Tibial nerve (tissue), 4 donors: ENCODE measurements around the gene ADAMTS2. TPM values are rescaled to one million over a fixed set of nuclear protein-coding genes. Genes with fewer than 3 reads are reported as not detected.

Experiments
- DNase-seq, 2 donors: peaks; one replicate each; pipeline ENCODE4 v3.0.0-alpha.2; 2019; ENCODE audit warnings: low spot score in 2 of 2
- H3K27ac ChIP-seq, 4 donors: fragments of 200-600 bp; sonication (generic) in 3 of 4; one replicate each; pipeline ENCODE4 v1.5.1; 2017 to 2019; ENCODE audit warnings: mild to moderate bottlenecking in 1 of 4
- H3K27me3 ChIP-seq, 2 donors: fragments of 200-600 bp; sonication (generic) in 1 of 2; one replicate each; pipeline versions ENCODE4 v1.5.1 to v1.6.0; 2017 to 2019
- H3K36me3 ChIP-seq, 3 donors: fragments of 200-600 bp; sonication (generic); one replicate each; pipeline ENCODE4 v1.5.1; 2018 to 2019
- H3K4me1 ChIP-seq, 4 donors: fragments of 200-600 bp; sonication (generic) in 3 of 4; one replicate each; pipeline ENCODE4 v1.5.1; 2017 to 2019
- H3K4me3 ChIP-seq, 4 donors: fragments of 200-600 bp; sonication (generic) in 3 of 4; one replicate each; pipeline ENCODE4 v1.5.1; 2017 to 2019; ENCODE audit warnings: mild to moderate bottlenecking in 1 of 4, moderate library complexity in 1 of 4
- H3K9me3 ChIP-seq, 4 donors: fragments of 200-600 bp; sonication (generic) in 3 of 4; one replicate each; pipeline ENCODE4 v1.5.1; 2017 to 2019
- EP300 ChIP-seq, 2 donors: sonication (generic); formaldehyde crosslinking; IDR thresholded peaks; one replicate each; pipeline ENCODE4 v1.6.1; 2017; ENCODE audit warnings: antibody characterized with exemption in 2 of 2, mild to moderate bottlenecking in 1 of 2
- POLR2A ChIP-seq, 2 donors: fragments of 450-650 bp; IDR thresholded peaks; one replicate each; pipeline ENCODE4 v1.6.1; 2017; ENCODE audit warnings: antibody characterized with exemption in 2 of 2, mild to moderate bottlenecking in 2 of 2, moderate library complexity in 2 of 2
- WGBS, 2 donors: methylation state at CpG; one replicate each; pipeline ENCODE4 v1.1.5; 2018; 5-methylcytosine and 5-hydroxymethylcytosine counted together
- total RNA-seq, 4 donors: library from RNA; depleted of rRNA; stranded (reverse); fragments of >200 nt; gene quantifications; one replicate each; pipeline ENCODE4 v1.1.0, GENCODE V29; 2016
- TF ChIP-seq, protein P1 (sequence below), 5 experiments: fragments of 200-600 bp in 3 of 5; fragments of 450-650 bp in 2 of 5; sonication (generic) in 3 of 5; IDR thresholded peaks; one replicate each; pipeline ENCODE4 v1.5.1; 2016 to 2019; ENCODE audit warnings: antibody characterized with exemption in 5 of 5, mild to moderate bottlenecking in 3 of 5, moderate library complexity in 2 of 5

The ADAMTS2 gene
- total RNA-seq, 4 donors from 2014 or later = 23.2 to 58.8 (median 47.2) TPM

DNA sequence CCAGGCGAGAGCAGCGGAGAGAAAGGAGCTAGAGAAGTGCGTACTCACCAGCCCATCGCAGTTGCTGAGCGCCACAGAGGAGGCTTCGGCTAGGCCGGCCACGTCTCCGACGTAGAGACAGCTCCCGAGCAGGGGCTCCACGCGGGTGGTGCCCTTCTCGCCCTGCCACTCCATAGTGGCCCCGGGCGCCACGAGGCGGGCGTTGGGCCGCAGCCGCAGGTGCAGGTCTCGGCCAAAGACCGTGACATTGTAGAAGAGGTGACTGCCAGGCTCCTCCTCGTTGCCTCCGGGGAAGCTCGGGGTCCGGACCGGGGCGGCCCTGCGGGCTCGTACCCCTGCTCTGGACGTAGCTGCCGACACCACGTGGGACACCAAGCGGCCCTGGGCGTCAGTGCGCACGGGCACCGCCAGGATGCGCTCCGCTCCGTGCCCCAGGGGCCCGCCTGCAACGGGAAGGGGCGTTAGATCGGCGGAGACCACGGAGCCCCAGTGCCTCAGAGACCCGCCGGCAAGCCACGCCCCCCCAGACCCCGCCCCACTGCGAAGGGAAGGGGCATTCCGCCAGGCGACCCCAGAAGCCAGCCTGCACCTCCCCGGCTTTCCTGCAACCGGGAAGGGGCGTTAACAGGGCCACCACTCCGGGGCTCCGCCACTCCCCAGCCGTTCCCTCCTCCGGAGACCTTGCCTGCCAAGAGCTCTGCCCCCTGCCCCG, 1.4 kb downstream of the ADAMTS2 start:
- Histone ChIP-seq H3K27ac (peak overlapping the region in 3 of 4 donors; percentile 59 to 77 (median 63)), H3K4me3 (peak overlapping the region; percentile 44 to 78 (median 60)), H3K36me3 (no peaks in the 10 kb centered on the region), H3K9me3 (no peaks in the 10 kb centered on the region), H3K4me1 (peaks cover 0 to 35% (median 14%) of the 10 kb centered on the region in 4 donors), H3K27me3 (peaks cover 0 to 8% of the 10 kb centered on the region in 2 donors)
- no peak for DNase-seq
- TF ChIP-seq EP300 (IDR thresholded peaks at IDR 0.05) = no peak
- TF ChIP-seq, protein P1, sequence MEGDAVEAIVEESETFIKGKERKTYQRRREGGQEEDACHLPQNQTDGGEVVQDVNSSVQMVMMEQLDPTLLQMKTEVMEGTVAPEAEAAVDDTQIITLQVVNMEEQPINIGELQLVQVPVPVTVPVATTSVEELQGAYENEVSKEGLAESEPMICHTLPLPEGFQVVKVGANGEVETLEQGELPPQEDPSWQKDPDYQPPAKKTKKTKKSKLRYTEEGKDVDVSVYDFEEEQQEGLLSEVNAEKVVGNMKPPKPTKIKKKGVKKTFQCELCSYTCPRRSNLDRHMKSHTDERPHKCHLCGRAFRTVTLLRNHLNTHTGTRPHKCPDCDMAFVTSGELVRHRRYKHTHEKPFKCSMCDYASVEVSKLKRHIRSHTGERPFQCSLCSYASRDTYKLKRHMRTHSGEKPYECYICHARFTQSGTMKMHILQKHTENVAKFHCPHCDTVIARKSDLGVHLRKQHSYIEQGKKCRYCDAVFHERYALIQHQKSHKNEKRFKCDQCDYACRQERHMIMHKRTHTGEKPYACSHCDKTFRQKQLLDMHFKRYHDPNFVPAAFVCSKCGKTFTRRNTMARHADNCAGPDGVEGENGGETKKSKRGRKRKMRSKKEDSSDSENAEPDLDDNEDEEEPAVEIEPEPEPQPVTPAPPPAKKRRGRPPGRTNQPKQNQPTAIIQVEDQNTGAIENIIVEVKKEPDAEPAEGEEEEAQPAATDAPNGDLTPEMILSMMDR (IDR thresholded peaks at IDR 0.05) = peak; percentile 16 to 80 (median 61)
- WGBS, 2 donors = 5 to 7% methylated on average over 33 of the region's 63 CpGs

DNA sequence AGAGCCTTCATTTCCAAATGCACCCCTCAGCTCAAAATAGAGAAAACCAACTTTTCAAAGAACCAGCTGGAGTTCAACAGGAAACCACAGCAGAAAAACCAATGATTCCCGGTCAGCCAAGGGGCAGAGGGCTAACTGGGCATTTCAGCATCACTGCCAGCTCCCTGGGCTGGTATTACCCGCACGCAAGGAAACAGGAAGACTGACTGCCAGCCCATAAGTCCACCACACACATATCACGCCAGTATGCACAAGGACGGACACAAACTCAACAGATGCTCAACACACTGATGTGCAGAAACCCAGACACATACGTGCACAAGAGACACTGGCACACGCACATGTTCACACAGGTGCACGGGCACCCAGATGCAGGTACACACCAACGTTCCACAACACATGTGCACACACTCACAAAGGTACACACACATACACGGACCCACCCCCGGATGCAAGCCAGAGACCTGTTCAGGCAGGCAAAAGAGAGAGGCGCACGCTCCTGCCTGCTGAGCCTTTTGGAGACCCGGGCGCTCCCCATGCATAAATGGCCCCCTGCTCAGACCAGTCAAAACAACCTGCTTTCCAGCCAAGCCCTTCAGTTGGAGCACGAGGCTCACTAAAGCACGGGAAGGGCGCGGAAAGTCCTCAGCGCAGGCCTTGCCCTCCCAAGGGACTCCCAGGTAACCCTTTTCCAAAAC, 2.1 kb downstream of the ADAMTS2 start:
- Histone ChIP-seq H3K9me3 (no peaks in the 10 kb centered on the region), H3K4me1 (peaks cover 0 to 35% (median 14%) of the 10 kb centered on the region in 4 donors), H3K27ac (peak overlapping the region in 1 of 4 donors; percentile 77), H3K36me3 (no peaks in the 10 kb centered on the region), H3K4me3 (peak overlapping the region; percentile 44 to 78 (median 60)), H3K27me3 (peaks cover 0 to 8% of the 10 kb centered on the region in 2 donors)
- 37% methylated on average over 20 of the region's 20 CpGs for WGBS, 2 donors
- TF ChIP-seq EP300 (IDR thresholded peaks at IDR 0.05) = no peak
- no peak for TF ChIP-seq POLR2A (IDR thresholded peaks at IDR 0.05)
- TF ChIP-seq, protein P1 (IDR thresholded peaks at IDR 0.05) = peak in 1 of 5 experiments; percentile 1
- no peak for DNase-seq

DNA sequence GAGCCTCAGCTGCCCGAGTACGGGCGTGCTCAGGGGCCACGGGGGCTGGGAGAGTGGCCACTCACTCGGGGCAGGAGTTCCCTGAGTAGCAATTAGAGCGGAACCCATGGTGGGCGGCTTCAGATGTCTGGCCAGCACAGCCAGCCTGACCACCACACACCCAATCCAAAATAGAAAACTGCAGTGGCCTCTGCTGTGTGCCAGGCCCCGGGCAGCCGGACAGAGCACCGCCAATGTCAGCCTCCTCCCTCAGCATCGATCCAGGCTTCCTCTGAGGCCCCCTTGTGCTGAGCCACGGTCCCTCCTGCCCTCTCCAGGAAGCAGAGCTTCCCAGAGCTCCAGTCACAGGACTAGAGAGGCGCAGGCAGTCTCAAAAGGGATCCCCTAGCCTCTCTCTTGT, 2.7 kb downstream of the ADAMTS2 start:
- DNase-seq = no peak
- Histone ChIP-seq H3K27ac (no peak overlapping the region), H3K36me3 (no peaks in the 10 kb centered on the region), H3K9me3 (no peaks in the 10 kb centered on the region), H3K27me3 (peaks cover 0 to 8% of the 10 kb centered on the region in 2 donors), H3K4me1 (peaks cover 0 to 36% (median 14%) of the 10 kb centered on the region in 4 donors), H3K4me3 (peak overlapping the region in 2 of 4 donors; percentile 7 to 70)
- no peak for TF ChIP-seq POLR2A (IDR thresholded peaks at IDR 0.05)
- TF ChIP-seq, protein P1 (IDR thresholded peaks at IDR 0.05) = peak in 3 of 5 experiments; percentile 19 to 46 (median 36)
- WGBS, 2 donors = 44 to 67% methylated on average over 7 to 9 of the region's 13 CpGs

DNA sequence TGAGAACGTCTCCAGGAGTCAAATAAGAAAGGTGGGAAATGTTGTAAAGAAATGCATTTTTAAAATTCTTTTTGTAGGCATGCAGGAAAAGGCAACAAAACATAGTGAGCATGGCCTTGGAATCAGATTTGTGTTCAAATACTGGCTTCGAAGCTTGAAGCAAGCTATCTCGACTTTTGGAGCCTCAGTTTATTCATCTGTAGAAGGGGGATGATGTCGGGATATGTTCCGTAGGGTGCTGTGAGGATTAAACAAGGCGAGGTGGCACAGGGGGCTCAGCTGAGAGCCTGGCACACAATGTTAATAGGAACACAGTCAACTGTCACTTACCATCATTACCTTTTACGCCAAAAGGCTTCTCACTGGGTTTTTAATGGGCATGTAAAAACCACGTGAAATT, 4.8 kb downstream of the ADAMTS2 start:
- H3K27me3 ChIP-seq = peaks cover 0 to 4% of the 10 kb centered on the region in 2 donors
- no peak overlapping the region for H3K27ac ChIP-seq
- WGBS, 2 donors = 86 to 88% methylated on average over 8 of the region's 8 CpGs
- no peak for DNase-seq
- TF ChIP-seq POLR2A (IDR thresholded peaks at IDR 0.05) = no peak
- TF ChIP-seq, protein P1 (IDR thresholded peaks at IDR 0.05) = no peak
- no peak for TF ChIP-seq EP300 (IDR thresholded peaks at IDR 0.05)
- H3K4me1 ChIP-seq = peaks cover 0 to 49% (median 14%) of the 10 kb centered on the region in 4 donors
- H3K36me3 ChIP-seq = no peaks in the 10 kb centered on the region
- H3K9me3 ChIP-seq = no peaks in the 10 kb centered on the region
- no peak overlapping the region for H3K4me3 ChIP-seq

DNA sequence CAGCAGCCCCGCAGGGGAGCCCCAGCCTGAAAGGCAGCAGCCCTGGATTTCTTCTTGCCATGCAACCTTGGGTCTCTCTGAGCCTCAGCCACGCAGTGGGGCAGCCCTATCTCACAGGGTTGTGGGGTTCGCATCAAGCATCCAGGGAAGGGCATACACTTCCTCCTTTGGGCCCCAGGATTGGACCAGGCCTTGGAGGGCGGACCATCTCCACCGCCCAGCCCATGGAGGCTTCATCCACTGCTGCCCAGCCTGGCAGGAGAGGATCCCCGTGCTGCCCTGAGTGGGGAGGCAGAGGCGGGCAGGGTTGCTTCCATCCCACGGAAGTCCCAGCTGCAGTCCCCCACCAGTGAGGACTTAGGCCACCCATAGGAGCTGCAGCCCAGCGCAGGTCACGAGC, 5.3 kb downstream of the ADAMTS2 start:
- DNase-seq = no peak
- 92 to 97% methylated on average over 9 to 10 of the region's 10 CpGs for WGBS, 2 donors
- H3K4me1 ChIP-seq = peaks cover 0 to 49% (median 14%) of the 10 kb centered on the region in 4 donors
- H3K27me3 ChIP-seq = peaks cover 0 to 4% of the 10 kb centered on the region in 2 donors
- TF ChIP-seq EP300 (IDR thresholded peaks at IDR 0.05) (no peak), POLR2A (IDR thresholded peaks at IDR 0.05) (no peak)
- TF ChIP-seq, protein P1 (IDR thresholded peaks at IDR 0.05) = no peak
- no peak overlapping the region for H3K27ac ChIP-seq
- no peaks in the 10 kb centered on the region for H3K36me3 ChIP-seq
- no peaks in the 10 kb centered on the region for H3K9me3 ChIP-seq
- H3K4me3 ChIP-seq = no peak overlapping the region
